Activated T-helper 1 cell treated with Interleukin-2 at 50 U/mL for 16 hours (primary cell): ENCODE data around the gene IL26.
"Not testable (repeated sequence)": the region's sequence is repeated elsewhere in the genome, so short reads cannot be mapped to it uniquely, and the experiment has no call there.

Experiments
- DNase-seq: peaks from one replicate; pipeline ENCODE4 v3.0.0-alpha.2; 2020; ENCODE audit warnings: low read depth

IL26 gene

DNA sequence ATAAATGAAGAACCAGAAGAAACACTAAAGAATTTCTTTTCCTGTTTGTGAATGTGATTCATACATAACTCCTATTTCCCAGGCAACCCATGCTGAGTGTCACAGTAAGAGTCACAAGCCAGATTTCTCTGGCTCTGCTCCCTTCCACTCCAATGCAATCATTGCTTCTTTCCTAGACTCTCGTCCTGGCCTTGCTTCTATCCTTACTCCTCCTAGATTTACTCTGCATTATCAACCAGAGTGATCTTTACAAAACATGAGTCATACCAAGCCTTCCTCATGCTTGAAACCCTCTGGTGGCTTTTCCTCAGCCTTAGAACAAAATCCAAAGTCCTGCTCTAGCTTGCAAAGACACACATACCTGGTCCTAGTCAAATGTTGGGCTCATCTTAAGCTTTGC is 14.5 kb upstream of the IL26 start:
- DNase-seq: no peak

DNA sequence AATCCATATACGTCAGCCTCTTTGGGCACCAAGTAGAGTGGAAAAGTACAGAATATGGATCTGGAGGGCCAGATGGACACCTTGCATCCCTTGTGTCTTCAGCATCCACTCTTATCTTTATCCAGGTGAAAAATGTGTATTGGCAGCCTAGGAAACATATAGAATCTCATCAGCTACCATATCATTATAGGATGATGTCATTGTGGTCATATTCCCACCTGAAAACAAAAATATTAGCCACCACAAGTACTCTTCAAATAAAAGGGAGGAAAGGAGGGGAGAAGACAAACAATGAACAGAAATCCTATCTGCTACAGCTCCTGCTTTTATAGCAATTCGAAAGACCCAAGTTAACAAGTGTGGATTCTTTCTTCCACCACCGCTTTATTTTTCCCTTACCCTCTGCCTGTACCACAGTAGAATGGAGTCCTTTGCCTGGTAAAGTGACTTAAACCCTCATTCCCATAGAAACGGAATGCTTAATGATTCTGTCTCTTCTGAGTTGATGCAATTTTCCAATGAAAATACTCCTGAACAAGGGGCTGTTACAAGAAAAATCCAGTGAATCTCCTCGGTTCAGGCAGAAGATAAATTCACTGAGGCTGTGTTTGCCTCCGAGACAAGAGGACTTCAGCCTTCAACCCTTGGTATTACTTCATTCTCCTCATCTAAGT is 13.8 kb upstream of the IL26 start:
- DNase-seq: no peak

DNA sequence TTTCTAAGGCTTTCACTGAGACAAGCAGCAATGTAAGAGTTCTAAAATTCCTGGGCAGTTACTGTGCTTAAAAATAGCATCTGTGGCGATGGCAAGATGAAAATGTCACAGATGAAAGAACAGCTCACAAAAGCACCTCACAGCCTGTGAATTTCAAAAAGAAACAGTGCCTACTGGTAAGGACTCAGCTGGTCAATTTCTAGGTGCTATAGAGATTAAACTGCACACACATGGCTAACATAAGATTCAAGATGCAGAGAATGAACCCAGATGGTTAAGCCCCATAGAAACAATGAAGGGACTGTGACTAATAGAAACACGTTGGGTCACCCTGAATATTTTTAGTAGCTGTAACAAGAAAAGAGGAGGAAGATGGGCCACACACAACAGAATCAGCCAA is 12.0 kb upstream of the IL26 start:
- no peak for DNase-seq

DNA sequence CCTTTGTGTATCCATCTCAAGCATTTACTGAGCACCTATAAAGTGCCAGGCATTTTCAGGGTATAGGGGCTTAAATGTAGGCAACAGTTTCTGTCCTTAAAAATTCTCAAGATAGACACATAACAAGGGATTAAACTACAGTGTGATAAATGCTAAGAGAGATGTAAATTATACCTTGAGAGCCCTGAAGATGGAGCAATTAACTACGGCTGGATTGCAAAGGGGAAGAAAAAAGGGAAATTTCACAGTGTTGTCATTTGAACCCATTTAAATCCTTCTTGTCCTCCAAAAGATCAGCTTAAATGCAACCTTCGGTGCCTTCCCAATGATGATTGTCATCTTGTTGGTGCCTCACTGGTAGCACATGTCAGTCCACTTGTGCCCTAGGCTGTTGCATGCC is 11.5 kb upstream of the IL26 start:
- no peak for DNase-seq

DNA sequence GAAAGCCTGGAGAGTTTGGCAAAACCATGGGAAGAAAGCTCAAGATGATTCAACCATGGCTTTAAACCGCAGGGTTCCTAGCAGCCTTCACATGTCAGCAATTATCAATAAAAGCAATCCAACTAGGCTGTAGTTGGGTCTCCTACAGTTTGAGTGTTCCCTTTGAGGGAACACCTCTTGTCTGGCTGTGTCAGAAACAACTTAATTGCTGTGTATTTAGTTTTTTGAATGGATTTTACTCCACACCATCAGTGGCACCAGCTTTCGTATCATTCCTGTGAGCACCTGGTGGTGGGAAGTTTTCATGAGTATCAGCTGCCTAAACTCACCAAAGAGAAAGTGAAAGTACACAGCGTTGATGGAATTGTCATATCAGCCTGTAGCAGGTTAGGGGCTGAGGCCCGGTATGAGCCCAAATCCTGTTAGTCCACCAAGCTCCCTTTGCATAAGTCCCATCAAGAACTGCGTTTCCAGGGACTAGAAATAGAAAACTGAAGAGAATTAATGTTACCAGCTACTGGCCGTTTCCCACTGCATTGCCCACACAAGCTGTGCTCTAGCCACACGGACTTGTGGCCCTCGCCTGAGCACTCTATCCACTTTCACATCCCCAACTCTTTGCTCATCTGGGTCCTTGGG is 10.9 kb upstream of the IL26 start:
- DNase-seq: peak; percentile 4

DNA sequence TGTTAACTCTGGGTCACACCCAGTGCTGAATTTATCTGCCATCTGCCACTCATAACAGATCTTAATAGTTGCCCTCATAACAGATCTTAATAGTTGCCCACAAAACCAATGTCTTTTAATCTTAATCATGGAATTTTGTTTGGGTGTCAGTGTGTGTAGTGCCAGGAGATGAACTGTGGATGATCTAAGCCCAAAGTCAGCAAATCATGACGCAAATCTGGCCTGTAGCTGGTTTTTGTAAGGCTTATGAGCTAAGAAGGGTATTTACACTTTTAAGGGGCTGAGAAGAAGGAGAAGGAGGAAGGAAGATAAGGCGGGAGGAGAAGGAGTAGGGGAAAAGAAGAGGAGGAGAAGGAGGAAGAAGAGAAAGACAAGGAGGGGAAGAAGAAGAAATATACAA is 10.0 kb upstream of the IL26 start:
- no peak for DNase-seq

DNA sequence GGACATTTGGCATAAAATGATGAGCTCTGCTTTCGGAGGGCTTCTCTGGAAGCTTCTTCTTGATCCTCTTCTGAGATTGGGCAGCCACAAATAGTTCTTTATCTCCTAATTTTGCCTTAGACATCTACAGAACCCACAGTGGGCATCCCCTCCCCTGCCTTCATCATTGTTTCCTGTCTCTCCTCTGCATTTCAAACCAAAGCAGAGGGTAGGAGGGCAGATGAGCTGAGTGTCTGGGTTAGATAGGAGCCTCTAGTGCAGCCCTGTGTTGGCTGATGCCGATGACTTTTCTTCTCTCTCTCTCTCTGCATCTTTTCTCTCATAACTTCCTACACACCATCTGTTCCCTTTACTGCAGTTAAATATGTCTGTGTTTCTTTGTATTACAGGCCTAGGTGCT is 8.5 kb upstream of the IL26 start:
- DNase-seq: no peak

DNA sequence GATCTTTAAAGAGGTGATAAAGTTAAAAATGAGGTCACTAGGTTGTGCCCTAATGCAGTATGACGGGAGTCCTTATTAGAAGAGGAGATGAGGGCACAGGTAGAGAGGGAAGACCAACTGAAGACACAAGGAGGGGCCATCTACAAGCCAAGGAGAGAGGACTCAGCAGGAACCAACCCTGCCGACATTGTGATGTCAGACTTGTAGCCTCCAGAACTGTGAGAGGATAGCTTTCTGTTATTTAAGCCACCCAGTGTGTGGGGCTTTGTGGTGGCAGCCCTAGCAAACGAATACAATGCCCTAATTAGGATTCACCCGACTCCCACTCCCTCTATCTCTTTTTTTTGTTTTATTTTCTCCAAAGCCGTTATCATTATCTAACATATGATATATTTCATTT is 7.9 kb upstream of the IL26 start:
- no peak for DNase-seq

DNA sequence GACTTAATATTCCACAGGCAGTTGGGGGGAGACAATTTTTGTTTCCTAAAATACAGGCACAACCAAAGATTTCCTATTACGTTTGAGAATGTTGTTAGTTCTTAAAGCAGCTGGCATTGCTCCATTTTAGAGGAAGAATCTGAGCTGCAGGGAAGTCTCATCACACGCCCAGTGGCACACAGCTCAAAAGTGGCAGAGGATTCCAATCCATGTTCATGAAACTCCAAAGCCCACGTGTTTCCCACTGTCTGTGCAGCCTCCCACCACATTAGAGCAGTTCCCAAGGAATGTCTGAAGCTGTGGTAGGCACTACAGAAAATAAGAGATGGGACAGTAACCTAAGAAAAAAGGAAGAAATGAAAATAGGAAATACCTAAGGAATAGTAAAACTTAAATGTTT is 6.1 kb upstream of the IL26 start:
- DNase-seq: no peak

DNA sequence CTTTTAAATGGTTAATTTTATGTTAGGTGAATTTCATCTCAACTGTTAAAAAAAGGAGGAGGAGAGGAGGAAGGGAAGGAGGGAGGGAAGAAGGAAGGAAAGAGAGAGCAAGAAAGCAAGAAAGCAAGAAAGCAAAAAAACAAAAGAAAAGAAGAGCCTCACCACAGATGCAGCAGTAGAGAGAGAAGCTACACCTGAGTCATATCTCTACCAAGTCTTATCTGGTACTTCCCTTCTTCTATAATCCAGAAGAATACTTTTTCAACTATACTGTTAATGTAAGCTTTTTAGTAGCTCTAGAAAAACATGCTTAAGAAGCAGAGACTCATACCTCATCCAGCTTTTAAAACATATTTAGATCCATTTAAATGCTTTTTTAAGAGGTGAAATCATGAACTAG is 5.6 kb upstream of the IL26 start:
- no peak for DNase-seq

DNA sequence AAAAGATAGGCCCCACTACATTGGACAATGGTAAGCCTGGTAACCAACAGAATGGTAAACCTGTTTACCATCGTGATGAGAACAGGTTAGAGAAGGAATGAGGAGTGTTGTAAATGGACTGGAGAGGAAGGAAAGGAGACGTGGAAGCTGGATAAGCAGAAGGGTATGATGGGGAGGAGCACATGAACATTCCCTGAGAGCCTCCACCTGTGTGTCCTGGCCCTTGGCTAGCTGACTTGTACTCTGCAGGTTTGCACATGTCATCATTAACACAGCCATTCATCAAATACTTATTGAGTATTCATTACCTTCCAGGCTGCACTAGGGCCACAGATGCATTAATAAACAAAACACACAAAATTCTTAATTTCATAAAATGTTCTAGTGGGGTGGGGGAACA is 4.3 kb upstream of the IL26 start:
- DNase-seq: no peak

DNA sequence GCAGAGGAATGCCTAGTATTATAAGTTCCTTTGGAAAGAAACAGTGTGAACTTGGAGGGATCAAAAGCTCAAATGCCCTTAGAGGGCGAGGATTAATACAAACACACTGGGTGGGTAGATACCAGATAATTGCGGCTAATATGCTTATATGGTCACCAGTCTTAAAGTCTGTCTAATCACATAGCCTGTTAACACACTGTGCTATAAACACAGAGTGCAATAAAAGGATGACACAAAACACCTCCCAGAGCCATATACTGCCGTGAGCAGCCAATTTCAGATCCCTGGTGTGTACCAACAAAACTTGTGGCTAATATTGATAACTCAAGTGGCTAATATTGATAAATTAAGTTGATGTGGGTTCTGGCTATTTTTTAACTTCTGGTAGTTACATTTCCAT is 1.7 kb upstream of the IL26 start:
- DNase-seq: no peak

DNA sequence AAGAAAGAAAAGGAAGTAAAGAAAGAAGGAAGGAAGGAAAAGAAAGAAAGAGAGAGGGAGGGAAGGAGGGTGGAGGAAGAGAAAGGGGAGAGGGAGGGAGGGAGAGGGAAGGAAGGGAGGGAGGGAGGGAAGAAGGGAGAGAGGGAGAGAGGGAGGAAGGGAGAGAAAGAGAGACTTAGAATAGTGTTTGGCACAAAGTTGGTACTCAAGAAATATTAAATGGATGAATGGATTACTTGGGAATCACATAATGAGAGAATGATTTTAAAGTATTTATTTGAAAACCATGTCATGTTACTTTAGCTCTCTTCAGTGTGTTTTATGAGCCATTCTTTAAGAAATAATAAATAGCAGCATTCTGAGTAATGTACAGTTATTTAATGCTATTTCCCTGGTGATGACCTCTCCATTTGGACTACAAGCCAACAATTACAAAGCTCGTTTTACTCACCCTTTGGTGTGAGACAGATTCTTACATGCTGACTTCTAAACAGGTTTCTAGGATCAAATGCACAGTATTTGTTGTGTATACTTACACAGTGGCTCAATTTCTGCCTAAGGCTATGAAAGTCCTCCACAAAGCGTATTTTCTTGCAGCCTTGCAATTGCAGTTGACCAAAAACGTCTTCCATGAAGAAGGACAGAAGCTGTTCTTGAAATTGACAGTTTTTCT is 861 bp downstream of the IL26 start:
- DNase-seq: no peak

DNA sequence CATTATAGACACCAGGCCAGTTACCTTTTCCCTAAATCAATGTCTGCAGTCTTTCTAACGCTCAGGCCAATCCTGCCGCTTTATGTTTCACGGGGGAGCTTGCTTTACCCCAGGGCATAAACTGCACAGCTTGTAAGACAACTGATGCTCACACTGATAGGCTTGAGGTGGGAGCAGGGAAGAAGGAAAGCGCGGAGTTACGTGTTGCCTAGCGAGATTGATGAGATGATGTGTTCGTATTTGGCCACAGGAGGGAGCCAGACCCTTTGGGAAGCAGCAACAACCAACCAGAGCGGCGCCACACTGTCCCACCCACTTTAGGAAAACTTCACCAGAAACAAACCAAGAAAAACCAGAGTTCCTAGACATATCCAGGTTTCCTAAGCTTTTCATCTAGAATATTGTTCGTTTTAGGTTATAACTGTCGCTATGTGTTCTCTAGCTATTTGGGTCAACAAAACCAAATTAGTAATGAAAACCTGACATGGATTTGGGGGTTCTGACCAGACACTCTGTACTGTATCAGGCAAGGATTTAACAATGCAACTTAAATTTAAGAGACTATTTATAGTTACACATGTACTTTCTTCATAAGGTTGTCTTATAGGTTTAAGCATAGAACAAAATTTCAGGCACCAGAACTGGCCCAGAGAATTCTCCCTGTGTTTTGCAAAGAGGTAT is 2.4 kb downstream of the IL26 start:
- peak; percentile 46 for DNase-seq

DNA sequence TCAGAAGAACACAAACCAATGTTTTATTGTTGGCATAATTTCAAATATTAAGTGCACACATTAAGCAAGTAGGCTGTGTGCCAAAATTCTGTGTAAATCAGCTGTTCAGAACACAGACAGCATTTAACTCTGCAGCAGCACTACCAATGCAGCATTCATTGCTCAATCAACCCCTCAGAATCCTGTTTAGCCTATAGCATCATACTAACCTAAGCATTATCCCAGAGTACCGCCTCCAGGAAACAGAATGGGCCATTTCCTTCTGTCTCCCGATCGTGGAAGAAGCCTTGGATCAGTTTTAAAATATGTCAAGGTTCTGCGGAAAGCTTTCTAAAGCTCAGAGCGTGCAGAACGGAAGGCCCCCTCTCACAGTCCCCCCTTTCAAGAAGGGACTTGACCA is 3.3 kb downstream of the IL26 start:
- DNase-seq: no peak

DNA sequence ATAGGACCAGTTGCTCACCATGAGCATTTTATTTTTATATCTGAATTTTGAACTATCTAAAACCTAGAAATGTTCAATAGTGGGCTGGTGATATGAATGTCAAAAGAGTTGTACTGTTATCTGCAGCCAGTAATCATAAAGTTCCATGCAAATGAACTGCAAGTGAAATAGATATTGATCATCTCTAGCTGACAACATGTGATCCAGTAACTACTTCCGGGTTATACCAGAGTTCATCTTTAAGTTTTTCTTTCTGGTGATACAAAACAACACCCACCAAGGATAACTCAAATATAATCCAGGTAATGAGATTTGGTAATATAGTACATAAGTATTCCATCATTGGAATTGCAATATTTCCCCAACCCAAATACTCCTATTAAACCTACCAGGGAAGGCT is 4.1 kb downstream of the IL26 start:
- DNase-seq: no peak

DNA sequence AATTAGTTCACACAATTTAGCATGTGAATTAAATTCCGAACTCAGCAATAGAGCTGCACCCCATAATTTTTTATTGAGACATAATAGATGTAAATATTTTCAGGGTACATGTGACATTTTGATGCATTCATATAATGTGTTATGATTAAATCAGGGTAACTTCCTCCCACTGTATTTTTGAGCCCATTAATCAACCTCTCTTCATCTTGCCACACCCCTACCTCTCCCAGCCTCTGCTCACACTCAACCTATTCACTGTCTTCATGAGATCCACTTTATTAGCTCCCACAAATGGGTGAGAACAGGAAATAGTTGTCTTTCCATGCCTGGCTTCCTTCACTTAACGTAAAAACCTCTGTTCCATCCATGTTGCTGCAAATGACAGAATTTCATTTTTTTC is 14.7 kb downstream of the IL26 start:
- no peak for DNase-seq

DNA sequence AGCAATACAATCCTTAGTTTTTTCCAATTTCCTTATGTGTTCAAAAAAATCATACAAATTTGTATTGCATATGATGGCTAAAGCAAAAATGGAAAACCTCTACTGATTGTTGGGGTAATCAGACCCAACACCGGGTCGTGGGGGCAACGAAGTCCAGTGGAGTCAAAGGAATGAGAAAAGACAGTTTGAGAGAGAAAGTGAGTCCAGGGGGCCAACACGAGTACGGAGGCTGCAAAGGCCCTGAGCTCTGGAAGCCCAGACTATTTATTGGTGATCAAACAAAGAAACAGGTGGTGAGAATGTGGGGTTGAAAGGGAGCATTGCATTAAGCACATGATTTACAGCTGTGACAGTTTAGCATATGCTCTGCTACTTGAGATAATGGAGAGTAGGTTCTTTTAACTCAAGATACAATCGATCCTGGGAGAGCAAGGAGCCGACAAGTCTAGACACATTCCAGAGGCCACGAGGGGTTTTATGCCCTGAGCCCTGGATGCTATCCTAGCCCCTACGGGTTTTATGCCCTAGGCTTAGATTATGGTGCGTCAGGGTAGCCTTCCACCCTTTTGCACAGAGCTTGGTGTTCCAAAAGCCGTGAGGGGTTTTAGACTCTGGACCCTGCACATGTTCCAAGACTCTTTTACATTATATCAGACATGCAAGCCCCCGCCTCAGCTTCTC is 16.4 kb downstream of the IL26 start:
- DNase-seq: not testable (repeated sequence)

DNA sequence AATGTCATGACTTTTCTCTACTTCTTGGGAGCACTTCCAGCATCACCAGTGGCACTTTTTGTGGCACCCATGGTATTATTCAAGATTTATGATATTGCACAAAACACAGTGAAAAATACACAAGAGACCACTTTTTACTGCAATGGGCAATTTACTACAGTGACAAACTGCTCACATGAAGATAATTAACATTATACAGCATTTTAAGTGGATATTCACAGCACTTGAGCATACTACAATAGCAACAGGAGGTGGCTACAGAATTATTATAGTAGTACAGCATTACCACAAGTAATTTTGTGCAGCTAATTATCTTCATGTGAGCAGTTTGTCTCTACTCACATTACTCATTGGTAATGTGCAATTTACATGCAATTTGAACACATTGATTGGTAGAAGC is 18.3 kb downstream of the IL26 start:
- DNase-seq: no peak

DNA sequence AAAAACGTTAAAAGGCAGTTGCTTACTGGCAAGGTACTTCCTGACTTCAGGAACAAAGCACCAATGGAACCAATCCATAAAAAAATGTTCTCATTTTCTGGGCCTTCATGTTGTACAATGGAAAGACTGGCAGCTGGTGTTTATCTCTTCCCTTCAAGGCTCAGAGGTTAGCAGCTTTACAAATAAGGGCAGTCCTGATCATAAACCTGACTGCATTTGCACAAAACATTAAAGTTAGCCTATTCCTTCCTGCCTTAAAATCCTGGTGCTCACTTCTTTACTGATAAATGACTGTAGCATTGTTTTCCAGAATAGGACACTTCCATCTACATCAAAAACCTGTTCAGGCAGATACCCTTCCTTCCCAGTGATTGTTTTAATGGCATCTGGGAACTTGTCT is 19.2 kb downstream of the IL26 start:
- no peak for DNase-seq

DNA sequence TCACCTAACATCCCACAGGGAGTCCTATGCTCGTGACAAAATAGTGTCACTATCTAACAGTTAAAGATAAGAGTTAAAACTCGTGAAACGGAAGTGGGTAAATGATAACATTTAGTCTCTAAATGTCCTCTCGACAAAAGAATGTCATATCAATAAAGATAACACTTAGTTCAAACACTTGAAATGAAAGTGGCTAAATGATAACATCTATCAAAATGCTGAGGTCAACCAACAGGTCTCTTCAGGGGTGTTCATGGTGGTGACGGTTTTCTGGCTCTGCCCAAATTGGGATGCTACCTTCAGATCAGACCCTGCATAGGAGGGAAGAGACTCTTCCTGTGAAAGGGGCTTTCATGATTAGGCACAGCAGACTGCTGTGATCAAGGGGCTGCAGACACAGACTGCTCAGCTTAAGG is 22.1 kb downstream of the IL26 start:
- no peak for DNase-seq

DNA sequence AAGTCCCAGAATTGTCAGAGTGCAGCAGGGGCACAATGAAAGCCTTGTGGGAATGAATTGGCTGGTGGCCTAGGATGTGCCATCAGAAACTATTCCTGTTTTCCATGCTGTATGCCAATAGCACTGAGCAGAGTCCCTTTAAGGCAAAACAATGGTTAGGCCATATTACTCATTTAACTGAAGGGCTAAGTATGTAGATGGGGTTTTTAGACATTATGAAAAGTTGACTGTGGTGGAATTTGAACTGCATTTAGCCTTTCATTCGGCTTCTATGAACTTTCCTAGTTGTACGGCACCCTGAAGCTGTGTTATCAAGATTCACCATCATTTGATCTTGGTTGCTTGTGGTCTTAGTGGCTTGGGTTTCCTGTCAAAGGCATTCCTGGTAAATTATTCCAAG is 24.8 kb downstream of the IL26 start:
- DNase-seq: no peak

DNA sequence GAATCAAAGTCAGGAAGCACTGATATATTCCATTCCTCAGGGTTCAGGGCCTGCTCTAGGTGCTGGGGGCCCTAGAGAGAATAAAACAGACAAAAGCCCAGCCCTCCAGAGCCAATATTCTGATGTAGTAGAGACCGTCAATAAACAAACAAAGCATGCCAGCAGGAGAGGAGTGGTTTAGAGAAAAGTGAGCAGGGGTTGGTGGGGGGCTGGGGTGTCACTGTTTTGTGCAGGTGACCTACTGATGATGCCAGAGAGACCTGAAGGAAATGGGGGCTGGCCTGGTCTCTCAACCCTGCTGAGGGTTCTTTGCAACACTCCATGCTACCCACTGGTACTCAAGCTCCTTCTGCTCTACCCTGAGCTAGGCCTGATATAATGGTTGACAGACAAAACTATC is 26.5 kb downstream of the IL26 start:
- DNase-seq: no peak
